ENCODE measurements around the gene PIGC. TPM values are rescaled to one million over a fixed set of nuclear protein-coding genes. Genes with fewer than 3 reads are reported as not detected.

PIGC gene
- total RNA-seq, 1 experiment from 2014 or later, result 16.2 TPM

DNA sequence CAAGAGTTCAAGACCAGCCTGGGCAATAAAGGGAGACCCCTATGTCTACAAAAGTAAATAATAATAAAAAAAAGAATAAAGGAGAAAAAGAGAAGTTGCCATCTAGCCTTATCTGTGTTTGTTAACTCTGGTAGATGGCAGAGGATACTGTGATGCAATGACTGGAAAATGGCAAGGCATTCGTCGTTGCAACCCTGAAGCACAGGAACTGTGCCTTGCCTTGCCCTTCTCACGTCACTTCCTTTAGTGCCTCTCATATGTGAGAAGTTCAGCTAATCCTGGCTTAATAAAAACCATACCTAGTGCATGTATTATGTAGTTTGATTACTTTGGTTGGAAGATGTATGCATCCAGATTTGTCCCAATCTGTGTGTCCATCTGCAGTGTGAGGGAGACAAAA lies 25.8 kb upstream of the PIGC start:
- Mint-ChIP-seq H3K4me3 (no peak overlapping the region), H3K36me3 (no peaks in the 10 kb centered on the region), H3K27ac (no peak overlapping the region), H3K4me1 (no peaks in the 10 kb centered on the region), H3K27me3 (ENCODE audit: low read depth) (no peaks in the 10 kb centered on the region), H3K9me3 (no peaks in the 10 kb centered on the region)
- ChIA-PET POLR2A (no interaction called here), CTCF (no interaction called here)
- no peak for DNase-seq (ENCODE audit: low spot score)
- no peak for ATAC-seq
- TF ChIP-seq ELF4 (CRISPR knock-in tag; IDR thresholded peaks at IDR 0.05; ENCODE audit: low read depth) (no peak), GABPB1 (CRISPR knock-in tag; IDR thresholded peaks at IDR 0.05) (peak; percentile 78)
- TF ChIP-seq, protein P1, sequence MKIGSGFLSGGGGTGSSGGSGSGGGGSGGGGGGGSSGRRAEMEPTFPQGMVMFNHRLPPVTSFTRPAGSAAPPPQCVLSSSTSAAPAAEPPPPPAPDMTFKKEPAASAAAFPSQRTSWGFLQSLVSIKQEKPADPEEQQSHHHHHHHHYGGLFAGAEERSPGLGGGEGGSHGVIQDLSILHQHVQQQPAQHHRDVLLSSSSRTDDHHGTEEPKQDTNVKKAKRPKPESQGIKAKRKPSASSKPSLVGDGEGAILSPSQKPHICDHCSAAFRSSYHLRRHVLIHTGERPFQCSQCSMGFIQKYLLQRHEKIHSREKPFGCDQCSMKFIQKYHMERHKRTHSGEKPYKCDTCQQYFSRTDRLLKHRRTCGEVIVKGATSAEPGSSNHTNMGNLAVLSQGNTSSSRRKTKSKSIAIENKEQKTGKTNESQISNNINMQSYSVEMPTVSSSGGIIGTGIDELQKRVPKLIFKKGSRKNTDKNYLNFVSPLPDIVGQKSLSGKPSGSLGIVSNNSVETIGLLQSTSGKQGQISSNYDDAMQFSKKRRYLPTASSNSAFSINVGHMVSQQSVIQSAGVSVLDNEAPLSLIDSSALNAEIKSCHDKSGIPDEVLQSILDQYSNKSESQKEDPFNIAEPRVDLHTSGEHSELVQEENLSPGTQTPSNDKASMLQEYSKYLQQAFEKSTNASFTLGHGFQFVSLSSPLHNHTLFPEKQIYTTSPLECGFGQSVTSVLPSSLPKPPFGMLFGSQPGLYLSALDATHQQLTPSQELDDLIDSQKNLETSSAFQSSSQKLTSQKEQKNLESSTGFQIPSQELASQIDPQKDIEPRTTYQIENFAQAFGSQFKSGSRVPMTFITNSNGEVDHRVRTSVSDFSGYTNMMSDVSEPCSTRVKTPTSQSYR (CRISPR knock-in tag; IDR thresholded peaks at IDR 0.05), result no peak
- TF ChIP-seq, protein P2, sequence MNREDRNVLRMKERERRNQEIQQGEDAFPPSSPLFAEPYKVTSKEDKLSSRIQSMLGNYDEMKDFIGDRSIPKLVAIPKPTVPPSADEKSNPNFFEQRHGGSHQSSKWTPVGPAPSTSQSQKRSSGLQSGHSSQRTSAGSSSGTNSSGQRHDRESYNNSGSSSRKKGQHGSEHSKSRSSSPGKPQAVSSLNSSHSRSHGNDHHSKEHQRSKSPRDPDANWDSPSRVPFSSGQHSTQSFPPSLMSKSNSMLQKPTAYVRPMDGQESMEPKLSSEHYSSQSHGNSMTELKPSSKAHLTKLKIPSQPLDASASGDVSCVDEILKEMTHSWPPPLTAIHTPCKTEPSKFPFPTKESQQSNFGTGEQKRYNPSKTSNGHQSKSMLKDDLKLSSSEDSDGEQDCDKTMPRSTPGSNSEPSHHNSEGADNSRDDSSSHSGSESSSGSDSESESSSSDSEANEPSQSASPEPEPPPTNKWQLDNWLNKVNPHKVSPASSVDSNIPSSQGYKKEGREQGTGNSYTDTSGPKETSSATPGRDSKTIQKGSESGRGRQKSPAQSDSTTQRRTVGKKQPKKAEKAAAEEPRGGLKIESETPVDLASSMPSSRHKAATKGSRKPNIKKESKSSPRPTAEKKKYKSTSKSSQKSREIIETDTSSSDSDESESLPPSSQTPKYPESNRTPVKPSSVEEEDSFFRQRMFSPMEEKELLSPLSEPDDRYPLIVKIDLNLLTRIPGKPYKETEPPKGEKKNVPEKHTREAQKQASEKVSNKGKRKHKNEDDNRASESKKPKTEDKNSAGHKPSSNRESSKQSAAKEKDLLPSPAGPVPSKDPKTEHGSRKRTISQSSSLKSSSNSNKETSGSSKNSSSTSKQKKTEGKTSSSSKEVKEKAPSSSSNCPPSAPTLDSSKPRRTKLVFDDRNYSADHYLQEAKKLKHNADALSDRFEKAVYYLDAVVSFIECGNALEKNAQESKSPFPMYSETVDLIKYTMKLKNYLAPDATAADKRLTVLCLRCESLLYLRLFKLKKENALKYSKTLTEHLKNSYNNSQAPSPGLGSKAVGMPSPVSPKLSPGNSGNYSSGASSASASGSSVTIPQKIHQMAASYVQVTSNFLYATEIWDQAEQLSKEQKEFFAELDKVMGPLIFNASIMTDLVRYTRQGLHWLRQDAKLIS (CRISPR knock-in tag; IDR thresholded peaks at IDR 0.05; ENCODE audit: borderline replicate concordance), result no peak

DNA sequence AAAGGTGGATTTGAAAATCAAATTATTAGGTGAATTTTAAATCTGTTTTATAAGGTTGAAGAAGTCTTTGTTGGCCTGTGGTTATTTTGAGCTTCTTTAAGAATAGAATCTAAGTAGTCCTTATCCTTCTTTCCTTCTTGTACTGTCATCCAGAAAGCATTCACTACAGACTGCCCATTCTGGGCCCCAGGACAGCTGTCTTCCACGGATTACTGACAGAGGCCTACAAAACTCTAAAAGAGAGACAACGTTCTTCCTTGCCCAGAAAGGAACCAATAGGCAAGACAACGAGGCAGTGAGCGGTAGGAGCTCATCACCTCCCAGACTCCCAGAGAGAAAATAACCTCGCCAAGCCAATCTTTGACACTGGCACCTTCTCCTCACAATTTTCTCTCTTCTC lies 24.4 kb upstream of the PIGC start:
- POLR2A ChIA-PET, result no interaction called here

More for the DNA sequence above, 24.4 kb upstream of the PIGC start:
- DNase-seq (ENCODE audit: low spot score) (no peak), ATAC-seq (no peak)
- no peaks in the 10 kb centered on the region for H3K9me3 Mint-ChIP-seq
- no peaks in the 10 kb centered on the region for H3K36me3 Mint-ChIP-seq
- H3K27ac Mint-ChIP-seq, result no peak overlapping the region
- H3K4me3 Mint-ChIP-seq, result no peak overlapping the region
- TF ChIP-seq, protein P3, sequence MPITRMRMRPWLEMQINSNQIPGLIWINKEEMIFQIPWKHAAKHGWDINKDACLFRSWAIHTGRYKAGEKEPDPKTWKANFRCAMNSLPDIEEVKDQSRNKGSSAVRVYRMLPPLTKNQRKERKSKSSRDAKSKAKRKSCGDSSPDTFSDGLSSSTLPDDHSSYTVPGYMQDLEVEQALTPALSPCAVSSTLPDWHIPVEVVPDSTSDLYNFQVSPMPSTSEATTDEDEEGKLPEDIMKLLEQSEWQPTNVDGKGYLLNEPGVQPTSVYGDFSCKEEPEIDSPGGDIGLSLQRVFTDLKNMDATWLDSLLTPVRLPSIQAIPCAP (CRISPR knock-in tag; IDR thresholded peaks at IDR 0.05), result no peak
- TF ChIP-seq, protein P1 (CRISPR knock-in tag; IDR thresholded peaks at IDR 0.05), result no peak
- TF ChIP-seq TEAD1 (CRISPR knock-in tag; IDR thresholded peaks at IDR 0.05) (no peak), ZNF121 (CRISPR knock-in tag; IDR thresholded peaks at IDR 0.05) (no peak), ZNF219 (CRISPR knock-in tag; IDR thresholded peaks at IDR 0.05; ENCODE audit: borderline replicate concordance) (no peak)
- TF ChIP-seq, protein P4, sequence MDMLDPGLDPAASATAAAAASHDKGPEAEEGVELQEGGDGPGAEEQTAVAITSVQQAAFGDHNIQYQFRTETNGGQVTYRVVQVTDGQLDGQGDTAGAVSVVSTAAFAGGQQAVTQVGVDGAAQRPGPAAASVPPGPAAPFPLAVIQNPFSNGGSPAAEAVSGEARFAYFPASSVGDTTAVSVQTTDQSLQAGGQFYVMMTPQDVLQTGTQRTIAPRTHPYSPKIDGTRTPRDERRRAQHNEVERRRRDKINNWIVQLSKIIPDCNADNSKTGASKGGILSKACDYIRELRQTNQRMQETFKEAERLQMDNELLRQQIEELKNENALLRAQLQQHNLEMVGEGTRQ (CRISPR knock-in tag; IDR thresholded peaks at IDR 0.05), result no peak
- TF ChIP-seq, protein P5, sequence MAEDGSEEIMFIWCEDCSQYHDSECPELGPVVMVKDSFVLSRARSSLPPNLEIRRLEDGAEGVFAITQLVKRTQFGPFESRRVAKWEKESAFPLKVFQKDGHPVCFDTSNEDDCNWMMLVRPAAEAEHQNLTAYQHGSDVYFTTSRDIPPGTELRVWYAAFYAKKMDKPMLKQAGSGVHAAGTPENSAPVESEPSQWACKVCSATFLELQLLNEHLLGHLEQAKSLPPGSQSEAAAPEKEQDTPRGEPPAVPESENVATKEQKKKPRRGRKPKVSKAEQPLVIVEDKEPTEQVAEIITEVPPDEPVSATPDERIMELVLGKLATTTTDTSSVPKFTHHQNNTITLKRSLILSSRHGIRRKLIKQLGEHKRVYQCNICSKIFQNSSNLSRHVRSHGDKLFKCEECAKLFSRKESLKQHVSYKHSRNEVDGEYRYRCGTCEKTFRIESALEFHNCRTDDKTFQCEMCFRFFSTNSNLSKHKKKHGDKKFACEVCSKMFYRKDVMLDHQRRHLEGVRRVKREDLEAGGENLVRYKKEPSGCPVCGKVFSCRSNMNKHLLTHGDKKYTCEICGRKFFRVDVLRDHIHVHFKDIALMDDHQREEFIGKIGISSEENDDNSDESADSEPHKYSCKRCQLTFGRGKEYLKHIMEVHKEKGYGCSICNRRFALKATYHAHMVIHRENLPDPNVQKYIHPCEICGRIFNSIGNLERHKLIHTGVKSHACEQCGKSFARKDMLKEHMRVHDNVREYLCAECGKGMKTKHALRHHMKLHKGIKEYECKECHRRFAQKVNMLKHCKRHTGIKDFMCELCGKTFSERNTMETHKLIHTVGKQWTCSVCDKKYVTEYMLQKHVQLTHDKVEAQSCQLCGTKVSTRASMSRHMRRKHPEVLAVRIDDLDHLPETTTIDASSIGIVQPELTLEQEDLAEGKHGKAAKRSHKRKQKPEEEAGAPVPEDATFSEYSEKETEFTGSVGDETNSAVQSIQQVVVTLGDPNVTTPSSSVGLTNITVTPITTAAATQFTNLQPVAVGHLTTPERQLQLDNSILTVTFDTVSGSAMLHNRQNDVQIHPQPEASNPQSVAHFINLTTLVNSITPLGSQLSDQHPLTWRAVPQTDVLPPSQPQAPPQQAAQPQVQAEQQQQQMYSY (CRISPR knock-in tag; IDR thresholded peaks at IDR 0.05), result no peak
- TF ChIP-seq, protein P6, sequence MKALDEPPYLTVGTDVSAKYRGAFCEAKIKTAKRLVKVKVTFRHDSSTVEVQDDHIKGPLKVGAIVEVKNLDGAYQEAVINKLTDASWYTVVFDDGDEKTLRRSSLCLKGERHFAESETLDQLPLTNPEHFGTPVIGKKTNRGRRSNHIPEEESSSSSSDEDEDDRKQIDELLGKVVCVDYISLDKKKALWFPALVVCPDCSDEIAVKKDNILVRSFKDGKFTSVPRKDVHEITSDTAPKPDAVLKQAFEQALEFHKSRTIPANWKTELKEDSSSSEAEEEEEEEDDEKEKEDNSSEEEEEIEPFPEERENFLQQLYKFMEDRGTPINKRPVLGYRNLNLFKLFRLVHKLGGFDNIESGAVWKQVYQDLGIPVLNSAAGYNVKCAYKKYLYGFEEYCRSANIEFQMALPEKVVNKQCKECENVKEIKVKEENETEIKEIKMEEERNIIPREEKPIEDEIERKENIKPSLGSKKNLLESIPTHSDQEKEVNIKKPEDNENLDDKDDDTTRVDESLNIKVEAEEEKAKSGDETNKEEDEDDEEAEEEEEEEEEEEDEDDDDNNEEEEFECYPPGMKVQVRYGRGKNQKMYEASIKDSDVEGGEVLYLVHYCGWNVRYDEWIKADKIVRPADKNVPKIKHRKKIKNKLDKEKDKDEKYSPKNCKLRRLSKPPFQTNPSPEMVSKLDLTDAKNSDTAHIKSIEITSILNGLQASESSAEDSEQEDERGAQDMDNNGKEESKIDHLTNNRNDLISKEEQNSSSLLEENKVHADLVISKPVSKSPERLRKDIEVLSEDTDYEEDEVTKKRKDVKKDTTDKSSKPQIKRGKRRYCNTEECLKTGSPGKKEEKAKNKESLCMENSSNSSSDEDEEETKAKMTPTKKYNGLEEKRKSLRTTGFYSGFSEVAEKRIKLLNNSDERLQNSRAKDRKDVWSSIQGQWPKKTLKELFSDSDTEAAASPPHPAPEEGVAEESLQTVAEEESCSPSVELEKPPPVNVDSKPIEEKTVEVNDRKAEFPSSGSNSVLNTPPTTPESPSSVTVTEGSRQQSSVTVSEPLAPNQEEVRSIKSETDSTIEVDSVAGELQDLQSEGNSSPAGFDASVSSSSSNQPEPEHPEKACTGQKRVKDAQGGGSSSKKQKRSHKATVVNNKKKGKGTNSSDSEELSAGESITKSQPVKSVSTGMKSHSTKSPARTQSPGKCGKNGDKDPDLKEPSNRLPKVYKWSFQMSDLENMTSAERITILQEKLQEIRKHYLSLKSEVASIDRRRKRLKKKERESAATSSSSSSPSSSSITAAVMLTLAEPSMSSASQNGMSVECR (CRISPR knock-in tag; IDR thresholded peaks at IDR 0.05; ENCODE audit: borderline replicate concordance), result no peak
- TF ChIP-seq, protein P7, sequence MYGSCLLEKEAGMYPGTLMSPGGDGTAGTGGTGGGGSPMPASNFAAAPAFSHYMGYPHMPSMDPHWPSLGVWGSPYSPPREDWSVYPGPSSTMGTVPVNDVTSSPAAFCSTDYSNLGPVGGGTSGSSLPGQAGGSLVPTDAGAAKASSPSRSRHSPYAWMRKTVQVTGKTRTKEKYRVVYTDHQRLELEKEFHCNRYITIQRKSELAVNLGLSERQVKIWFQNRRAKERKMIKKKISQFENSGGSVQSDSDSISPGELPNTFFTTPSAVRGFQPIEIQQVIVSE (CRISPR knock-in tag; IDR thresholded peaks at IDR 0.05; ENCODE audit: borderline replicate concordance), result no peak
- no peaks in the 10 kb centered on the region for H3K4me1 Mint-ChIP-seq
- CTCF ChIA-PET, result interaction anchor here (0.9 kb wide), 1 partner anchor 64 kb away, joined by 4 read pairs; no protein-coding TSS in a partner anchor
- H3K27me3 Mint-ChIP-seq (ENCODE audit: low read depth), result no peaks in the 10 kb centered on the region
